ENCODE data around the gene KRCC1. TPM values are rescaled to one million over a fixed set of nuclear protein-coding genes. Genes with fewer than 3 reads are reported as not detected.

Gene KRCC1
- total and polyA plus RNA-seq, 2 experiments from 2014 or later, result 10.3 to 12.5 TPM

DNA sequence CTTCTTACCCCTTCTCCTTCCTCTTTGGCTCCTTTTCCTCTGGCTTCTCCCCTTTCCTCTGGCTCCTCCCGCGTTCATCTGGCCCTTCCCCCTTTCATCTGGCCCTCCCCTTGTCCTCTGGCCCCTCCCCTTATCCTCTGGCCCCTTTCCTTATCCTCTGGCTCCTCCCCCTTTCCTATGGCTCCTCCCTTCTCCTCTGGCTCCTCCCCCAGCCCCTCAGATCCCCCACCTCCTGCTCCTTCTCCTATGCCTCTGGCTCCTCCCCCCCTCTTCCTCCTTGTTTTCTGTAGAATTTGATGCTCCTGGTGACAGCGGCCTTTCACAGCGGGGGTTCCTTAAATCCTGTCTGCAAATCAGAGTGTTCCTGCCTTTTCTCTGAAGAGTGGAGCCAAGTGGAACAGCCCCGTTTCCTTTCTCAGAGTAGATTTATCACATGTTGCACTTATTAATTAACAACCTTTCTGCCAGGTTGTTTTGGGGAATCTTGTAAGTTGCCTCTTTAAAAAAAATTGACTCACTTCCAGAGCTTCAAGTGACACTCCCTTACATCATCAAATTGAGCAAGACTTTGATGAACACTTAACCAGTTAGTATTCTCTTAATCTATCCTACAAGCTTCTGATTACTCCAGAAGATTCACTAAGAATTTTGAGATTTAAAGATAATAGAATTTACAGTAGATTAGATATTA lies 44.4 kb upstream of the KRCC1 start (continued):
- TF ChIP-seq, protein P1, sequence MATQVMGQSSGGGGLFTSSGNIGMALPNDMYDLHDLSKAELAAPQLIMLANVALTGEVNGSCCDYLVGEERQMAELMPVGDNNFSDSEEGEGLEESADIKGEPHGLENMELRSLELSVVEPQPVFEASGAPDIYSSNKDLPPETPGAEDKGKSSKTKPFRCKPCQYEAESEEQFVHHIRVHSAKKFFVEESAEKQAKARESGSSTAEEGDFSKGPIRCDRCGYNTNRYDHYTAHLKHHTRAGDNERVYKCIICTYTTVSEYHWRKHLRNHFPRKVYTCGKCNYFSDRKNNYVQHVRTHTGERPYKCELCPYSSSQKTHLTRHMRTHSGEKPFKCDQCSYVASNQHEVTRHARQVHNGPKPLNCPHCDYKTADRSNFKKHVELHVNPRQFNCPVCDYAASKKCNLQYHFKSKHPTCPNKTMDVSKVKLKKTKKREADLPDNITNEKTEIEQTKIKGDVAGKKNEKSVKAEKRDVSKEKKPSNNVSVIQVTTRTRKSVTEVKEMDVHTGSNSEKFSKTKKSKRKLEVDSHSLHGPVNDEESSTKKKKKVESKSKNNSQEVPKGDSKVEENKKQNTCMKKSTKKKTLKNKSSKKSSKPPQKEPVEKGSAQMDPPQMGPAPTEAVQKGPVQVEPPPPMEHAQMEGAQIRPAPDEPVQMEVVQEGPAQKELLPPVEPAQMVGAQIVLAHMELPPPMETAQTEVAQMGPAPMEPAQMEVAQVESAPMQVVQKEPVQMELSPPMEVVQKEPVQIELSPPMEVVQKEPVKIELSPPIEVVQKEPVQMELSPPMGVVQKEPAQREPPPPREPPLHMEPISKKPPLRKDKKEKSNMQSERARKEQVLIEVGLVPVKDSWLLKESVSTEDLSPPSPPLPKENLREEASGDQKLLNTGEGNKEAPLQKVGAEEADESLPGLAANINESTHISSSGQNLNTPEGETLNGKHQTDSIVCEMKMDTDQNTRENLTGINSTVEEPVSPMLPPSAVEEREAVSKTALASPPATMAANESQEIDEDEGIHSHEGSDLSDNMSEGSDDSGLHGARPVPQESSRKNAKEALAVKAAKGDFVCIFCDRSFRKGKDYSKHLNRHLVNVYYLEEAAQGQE (IDR thresholded peaks at IDR 0.05; ENCODE audit: unreplicated experiment), result no peak
- TF ChIP-seq, protein P2, sequence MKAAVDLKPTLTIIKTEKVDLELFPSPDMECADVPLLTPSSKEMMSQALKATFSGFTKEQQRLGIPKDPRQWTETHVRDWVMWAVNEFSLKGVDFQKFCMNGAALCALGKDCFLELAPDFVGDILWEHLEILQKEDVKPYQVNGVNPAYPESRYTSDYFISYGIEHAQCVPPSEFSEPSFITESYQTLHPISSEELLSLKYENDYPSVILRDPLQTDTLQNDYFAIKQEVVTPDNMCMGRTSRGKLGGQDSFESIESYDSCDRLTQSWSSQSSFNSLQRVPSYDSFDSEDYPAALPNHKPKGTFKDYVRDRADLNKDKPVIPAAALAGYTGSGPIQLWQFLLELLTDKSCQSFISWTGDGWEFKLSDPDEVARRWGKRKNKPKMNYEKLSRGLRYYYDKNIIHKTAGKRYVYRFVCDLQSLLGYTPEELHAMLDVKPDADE (IDR thresholded peaks at IDR 0.05), result no peak
- TF ChIP-seq ZNF331 (CRISPR knock-in tag; IDR thresholded peaks at IDR 0.05; ENCODE audit: low read depth) (no peak), EZH2phosphoT487 (IDR thresholded peaks at IDR 0.05; ENCODE audit: unreplicated experiment) (no peak), CREB1 (CRISPR knock-in tag; IDR thresholded peaks at IDR 0.05; ENCODE audit: low read depth) (no peak), STAT1 (IDR thresholded peaks at IDR 0.05; ENCODE audit: unreplicated experiment) (no peak)
- TF ChIP-seq, protein P3, sequence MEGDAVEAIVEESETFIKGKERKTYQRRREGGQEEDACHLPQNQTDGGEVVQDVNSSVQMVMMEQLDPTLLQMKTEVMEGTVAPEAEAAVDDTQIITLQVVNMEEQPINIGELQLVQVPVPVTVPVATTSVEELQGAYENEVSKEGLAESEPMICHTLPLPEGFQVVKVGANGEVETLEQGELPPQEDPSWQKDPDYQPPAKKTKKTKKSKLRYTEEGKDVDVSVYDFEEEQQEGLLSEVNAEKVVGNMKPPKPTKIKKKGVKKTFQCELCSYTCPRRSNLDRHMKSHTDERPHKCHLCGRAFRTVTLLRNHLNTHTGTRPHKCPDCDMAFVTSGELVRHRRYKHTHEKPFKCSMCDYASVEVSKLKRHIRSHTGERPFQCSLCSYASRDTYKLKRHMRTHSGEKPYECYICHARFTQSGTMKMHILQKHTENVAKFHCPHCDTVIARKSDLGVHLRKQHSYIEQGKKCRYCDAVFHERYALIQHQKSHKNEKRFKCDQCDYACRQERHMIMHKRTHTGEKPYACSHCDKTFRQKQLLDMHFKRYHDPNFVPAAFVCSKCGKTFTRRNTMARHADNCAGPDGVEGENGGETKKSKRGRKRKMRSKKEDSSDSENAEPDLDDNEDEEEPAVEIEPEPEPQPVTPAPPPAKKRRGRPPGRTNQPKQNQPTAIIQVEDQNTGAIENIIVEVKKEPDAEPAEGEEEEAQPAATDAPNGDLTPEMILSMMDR (conservative IDR thresholded peaks at IDR 0.05; ENCODE audit: low read depth in 2 of 2), result no peak

DNA sequence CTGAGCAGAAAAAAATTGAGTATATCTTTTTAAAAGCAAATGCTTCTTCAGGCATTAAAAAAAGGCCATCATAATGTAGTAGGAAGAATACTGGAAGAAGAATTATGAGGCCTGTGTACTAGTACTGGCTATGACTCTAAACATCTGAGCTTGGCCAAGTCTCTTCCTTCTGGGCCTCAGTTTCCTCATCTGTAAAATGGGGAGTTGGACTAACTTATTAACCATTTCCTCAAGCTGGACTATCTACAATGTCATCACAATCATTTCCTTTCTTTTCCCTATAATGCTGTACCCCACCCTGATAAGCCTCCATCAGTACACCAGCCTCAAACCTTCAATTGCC lies 42.9 kb upstream of the KRCC1 start:
- Histone ChIP-seq H2AFZ (no peak overlapping the region), H3K36me3 (ENCODE audit: insufficient read depth) (no peaks in the 10 kb centered on the region), H3K4me2 (no peak overlapping the region), H3K79me2 (replicated peaks; ENCODE audit: insufficient read depth) (no peaks in the 10 kb centered on the region), H3K27ac (ENCODE audit: low read depth) (no peak overlapping the region), H3K4me1 (ENCODE audit: insufficient read depth) (peaks cover 7% of the 10 kb centered on the region), H3F3A (replicated peaks; ENCODE audit: low read depth) (no peaks in the 10 kb centered on the region), H3K4me3 (no peak overlapping the region), H4K20me1 (replicated peaks; ENCODE audit: insufficient read depth) (no peaks in the 10 kb centered on the region), H3K9me2 (ENCODE audit: insufficient read depth) (no peaks in the 10 kb centered on the region), H3K27me3 (ENCODE audit: insufficient read depth) (no peaks in the 10 kb centered on the region)
- no peaks in the 10 kb centered on the region for H3K36me3 Mint-ChIP-seq (ENCODE audit: low read depth)
- H3K27ac Mint-ChIP-seq, result no peak overlapping the region
- no peaks in the 10 kb centered on the region for H3K9me3 Mint-ChIP-seq
- peaks cover 1% of the 10 kb centered on the region for H3K27me3 Mint-ChIP-seq (ENCODE audit: insufficient read depth, low read depth, poor library complexity)
- no peak for ATAC-seq
- H3K4me1 Mint-ChIP-seq, result peaks cover 33% of the 10 kb centered on the region
- DNase-seq (ENCODE audit: low spot score), result no peak
- no peak overlapping the region for H3K4me3 Mint-ChIP-seq
- TF ChIP-seq EZH2phosphoT487 (IDR thresholded peaks at IDR 0.05; ENCODE audit: unreplicated experiment) (no peak), POLR2AphosphoS5 (IDR thresholded peaks at IDR 0.05; ENCODE audit: low read depth) (no peak), CREB1 (CRISPR knock-in tag; IDR thresholded peaks at IDR 0.05; ENCODE audit: low read depth) (no peak), ZNF114 (CRISPR knock-in tag; IDR thresholded peaks at IDR 0.05) (no peak), STAT1 (IDR thresholded peaks at IDR 0.05; ENCODE audit: unreplicated experiment) (no peak), ZNF331 (CRISPR knock-in tag; IDR thresholded peaks at IDR 0.05; ENCODE audit: low read depth) (no peak), JUNB (IDR thresholded peaks at IDR 0.05; ENCODE audit: unreplicated experiment) (no peak), EZH2 (IDR thresholded peaks at IDR 0.05; ENCODE audit: low read depth, unreplicated experiment) (no peak), NANOG (IDR thresholded peaks at IDR 0.05; ENCODE audit: borderline replicate concordance) (no peak)
- TF ChIP-seq, protein P1 (IDR thresholded peaks at IDR 0.05; ENCODE audit: unreplicated experiment), result no peak

Measured in GM23338 (cell line).